ENCODE measurements around the gene KRT71.

KRT71 gene

DNA sequence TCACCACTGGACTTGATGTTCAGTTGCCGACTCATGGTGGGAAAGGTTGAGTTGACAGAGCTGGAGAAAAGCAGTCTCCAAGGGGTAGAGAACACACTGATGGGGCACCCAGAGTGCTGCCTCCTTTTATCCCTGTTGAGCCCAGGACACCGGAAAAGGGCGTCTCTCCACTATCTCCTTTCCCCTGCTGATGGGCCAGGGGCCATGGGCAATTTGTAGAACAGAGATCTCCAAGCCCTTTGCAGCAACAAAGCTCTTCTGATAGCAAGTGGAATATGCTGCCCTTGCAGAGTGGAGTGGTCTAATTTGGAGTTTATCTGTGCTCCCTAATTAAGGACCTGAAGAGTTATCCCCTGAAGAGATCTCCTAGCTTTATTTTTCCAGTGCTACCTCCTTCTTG is 20.8 kb upstream of the KRT71 start, which contains the start of gene KRT74:
KRT74 (minus strand) TSS at position 101 of the 400 bp plus-strand sequence; CDS start at position 35, 66 bp downstream.
- no peak for FAIRE-seq

DNA sequence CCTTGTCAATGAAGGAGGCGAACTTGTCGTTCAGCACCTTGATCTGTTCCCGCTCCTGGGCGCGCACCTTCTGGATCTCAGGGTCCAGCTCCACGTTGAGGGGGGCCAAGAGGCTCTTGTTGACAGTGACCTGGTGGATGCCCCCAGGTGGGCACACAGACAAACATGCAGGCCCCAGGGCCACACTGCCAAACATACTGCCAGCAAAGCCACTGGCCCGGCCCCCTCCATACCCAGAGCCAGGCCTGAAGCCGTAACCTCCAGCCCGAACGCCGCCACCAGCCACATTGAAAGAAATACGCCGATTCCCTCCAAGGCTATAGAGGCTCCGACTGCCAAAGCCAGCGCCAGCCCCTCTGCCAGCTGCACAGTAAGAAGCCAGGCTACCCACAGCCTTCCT is 20.4 kb upstream of the KRT71 start:
- no peak for FAIRE-seq

- FAIRE-seq = no peak
These were observed 17.6 kb upstream of the KRT71 start for GRCh38 chr12:52570511-52570910.

DNA sequence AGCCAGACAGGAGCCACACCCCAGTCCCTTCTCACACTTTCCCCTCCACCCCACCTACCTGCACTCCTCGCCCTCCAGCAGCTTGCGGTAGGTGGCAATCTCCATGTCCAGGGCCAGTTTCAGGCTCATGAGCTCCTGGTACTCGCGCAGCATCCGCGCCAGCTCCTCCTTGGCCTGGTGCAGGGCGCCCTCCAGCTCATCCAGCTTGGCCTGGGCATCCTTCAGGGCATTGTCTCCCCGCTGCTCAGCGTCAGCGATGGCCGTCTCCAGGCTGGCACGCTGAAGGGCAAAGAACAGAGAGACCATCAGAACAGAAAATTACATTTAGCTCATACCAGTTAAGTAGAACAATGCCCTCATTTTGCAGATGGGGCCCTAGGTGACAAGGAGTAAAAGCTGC is 15.2 kb upstream of the KRT71 start:
- FAIRE-seq = no peak

- FAIRE-seq = no peak
These were observed 13.9 kb upstream of the KRT71 start for GRCh38 chr12:52566847-52567291.

GRCh38 chr12:52564582-52564981 is 11.6 kb upstream of the KRT71 start:
- FAIRE-seq = no peak

DNA sequence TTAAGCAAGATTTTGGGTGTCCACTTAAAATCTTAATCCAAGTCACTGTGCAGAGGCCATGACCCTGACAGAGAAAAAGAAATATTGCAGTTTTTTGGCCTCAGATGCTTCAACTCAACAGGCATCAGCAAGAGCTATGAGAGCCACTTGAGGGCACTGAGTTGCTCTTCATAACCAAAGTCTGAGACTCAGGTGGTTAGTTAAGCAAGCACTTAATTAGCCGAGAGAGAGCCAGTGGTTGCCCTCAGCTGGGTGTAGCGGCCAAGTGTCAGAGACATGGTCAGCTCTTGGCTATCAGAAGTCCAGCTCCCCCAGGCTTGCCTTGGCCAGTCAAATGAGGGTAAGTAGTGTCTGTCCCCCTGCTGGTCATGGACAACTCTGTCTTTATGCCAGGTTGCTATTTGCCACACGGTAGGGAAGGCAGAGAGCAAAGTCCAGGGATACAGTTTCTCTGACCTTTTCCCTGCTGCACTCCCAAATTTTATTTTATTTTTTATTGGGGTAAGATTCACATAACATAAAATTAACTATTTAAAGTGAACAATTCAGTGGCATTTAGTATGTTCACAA is 9.0 kb upstream of the KRT71 start:
- no peak for FAIRE-seq

DNA sequence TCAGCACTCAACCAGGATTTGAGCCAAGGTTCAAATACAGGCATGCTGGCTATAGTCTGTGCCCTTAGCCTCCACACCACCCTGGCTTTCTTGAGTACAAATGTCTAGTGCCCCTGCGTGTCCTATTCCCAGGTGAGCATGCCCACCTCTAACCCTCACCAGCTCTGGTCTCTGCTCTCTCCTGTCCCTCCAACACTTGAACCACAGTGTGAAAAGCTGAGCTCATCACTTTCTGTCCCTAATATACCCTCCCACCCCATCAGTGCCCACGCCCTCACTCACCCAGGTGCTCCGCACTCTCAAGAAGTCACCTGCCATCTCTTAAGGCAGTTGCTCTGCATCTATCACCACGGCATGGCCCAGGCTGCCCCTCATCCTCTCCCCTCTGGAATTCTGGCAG is 7.0 kb upstream of the KRT71 start:
- no peak for FAIRE-seq

DNA sequence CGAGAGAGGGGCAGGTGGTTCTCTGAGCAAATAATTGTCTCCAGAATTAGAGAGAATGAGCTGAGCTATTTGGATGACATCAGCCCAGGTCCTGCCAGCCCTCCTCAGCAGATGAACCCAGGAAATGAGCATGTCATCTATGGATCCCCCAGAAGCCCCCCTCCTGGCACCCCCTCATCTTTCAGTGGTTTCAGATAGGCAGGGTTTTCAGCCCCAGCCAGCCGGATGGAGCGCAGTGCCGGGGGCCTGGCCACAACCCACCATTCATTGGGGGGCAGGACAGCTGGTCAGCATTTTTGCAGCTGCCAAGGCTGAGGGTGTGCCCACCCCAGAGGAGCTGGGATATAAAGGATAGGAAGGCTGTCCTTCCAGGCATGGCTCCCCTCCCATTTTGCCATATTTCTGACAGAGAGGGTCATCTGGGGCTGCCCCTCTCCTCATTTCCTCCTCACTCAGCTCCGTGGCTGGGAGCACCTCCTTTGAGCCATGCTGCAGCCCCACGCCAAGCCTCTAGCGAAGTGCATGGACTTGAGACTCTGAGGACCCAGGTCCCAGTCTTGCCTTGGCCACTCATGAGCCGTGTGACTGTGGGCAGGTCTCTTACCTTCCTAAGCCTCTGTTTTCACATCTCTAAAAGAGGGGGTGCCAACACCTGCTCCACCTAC is 6.0 kb upstream of the KRT71 start:
- no peak for FAIRE-seq

DNA sequence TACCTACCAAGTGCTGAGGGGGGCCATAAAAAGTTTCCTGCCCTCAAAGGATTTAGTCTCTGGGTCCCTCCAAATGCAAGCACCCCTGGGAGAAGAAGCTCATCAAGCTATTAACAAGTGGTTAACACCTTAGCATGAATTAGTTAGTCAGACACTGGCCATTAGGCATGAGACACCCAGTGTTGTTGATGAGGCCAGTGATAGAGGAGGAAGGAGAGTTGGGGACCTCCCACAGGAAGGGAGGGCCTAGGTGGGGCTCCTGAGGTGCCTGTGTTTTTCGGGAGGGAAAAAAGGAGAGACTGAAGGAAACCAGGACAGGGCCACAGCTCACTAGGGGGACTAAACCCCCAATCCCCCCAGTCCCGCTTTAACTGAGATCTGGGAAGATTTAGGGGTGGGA is 4.5 kb upstream of the KRT71 start:
- no peak for FAIRE-seq

GRCh38 chr12:52555577-52555976 is 2.6 kb upstream of the KRT71 start:
- FAIRE-seq = no peak

- no peak for FAIRE-seq
These were observed 890 bp downstream of the KRT71 start for GRCh38 chr12:52552055-52552454.

GRCh38 chr12:52551216-52551865 is 1.6 kb downstream of the KRT71 start:
- no peak for FAIRE-seq

GRCh38 chr12:52546126-52546525 is 6.8 kb downstream of the KRT71 start:
- no peak for FAIRE-seq

- FAIRE-seq = no peak
These were observed 8.7 kb downstream of the KRT71 start for GRCh38 chr12:52543985-52544883.

DNA sequence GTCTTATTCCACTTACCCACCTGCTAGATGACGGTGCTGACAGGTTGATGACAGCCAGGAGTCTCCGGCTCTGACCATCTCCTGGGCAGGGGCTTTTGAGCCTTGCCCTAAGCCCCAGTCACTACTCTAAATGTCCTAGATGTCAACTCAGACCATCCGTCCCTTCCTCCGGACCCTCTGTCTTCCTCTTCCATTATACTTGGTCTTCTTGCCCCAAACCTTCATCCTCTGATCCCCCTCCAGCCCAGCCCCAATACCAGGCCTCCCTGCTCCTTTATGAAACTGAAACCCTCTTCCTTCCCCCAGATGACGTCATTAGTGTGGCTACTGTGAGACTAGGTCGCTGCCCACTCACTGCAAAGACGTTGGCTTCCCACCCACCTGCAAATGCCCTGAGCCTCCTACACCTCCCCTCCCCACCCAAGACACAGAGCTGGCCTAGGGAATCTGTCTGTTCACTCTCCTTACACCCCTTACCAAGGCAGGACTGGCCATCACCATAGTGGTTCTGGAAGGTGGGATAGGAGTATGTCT is 10.1 kb downstream of the KRT71 start:
- FAIRE-seq = no peak

DNA sequence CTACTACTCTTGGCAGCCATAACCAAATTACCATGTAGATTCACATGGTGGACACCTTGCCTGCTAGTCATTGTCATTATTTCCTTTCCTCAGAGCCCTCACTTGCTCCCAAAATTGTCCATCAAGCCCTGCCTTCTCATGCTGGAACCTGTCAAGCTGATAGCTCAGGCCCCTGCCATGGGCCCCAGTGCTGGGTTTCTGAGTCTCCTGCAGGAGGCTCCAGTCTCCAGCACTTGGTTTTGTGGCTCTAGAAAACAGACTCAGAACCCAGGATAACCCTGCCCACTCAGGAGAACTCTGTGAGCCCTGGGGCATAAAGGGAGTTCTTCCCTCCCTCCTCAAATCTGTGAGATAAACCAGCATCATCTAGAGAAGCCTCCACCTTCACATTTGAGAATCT is 10.8 kb downstream of the KRT71 start:
- FAIRE-seq = no peak

DNA sequence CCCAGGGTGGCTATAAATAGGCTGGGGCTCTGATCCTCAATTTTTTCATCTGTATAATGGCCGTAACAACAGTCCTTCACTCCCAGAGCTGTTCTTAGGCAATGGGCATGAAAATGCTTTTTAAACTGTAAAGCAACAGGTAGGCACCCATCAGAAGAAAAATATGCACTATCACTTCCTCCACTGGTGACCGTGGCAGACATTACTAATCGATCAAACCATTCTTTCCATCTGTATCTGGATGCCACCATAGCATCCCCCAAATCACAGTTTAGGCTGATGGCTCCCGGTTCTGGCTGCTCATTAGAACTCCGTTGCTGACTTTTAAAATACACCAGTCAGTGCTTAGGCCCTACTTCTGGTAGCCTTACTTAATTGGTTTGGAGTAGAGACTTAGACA is 11.2 kb downstream of the KRT71 start:
- FAIRE-seq = no peak

- no peak for FAIRE-seq
These were observed 12.4 kb downstream of the KRT71 start for GRCh38 chr12:52540531-52540930.

DNA sequence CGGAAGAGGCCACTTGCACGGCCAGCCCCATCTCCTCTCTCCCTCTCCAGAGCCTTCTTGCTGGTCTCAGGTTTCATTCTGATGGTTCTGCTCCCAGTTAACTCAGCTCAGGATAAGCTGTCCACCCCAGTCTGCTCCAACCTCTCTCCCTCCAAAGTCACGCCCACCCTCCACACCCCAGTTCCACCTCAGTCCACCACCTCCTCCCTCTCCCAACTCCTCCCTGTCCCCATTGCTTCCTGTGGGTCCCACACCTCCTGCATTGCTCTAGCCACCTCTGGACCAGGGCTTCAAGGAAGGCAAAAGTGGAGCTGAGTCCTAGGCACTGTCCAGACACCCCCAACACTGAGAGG is 13.1 kb downstream of the KRT71 start:
- FAIRE-seq = no peak

- no peak for FAIRE-seq
These were observed 13.7 kb downstream of the KRT71 start for GRCh38 chr12:52539083-52539820.

DNA sequence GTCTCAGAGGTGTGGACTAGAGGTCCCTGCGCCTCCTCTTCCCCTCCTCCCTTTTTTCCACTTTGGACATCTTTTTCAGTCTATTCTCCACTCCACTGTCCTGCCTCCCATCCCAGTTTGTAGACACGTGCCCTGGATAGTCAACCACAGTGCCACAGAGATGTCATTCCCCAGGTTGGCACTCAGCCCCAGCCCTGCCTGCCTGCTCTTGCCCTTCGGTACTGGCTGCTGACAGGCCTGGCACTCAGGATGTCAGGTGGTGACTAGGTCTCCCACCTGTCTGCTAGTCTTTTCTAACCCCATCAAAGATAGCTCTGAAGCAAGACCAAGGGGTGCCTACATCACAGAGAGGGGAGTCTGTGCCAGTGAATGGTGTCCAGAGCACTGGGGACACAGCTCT is 15.8 kb downstream of the KRT71 start:
- no peak for FAIRE-seq

Measured in islet of Langerhans (tissue), 1 donor.